PFSK-1 (cell line): ENCODE results near the gene CERS5.
A peak's percentile ranks its signal among the peaks of the same experiment; 100 is the strongest.

Experiments used
- FOXP2 ChIP-seq: optimal IDR thresholded peaks from 2 replicates; pipeline ENCODE3; 2011; ENCODE audit warnings: borderline replicate concordance, control low read depth, inconsistent platforms; ENCODE audit not compliant: insufficient read depth; ENCODE audit errors: extremely low read length, extremely low read depth
- POLR2AphosphoS5 ChIP-seq: IDR thresholded peaks from 2 replicates; pipeline ENCODE4 v1.6.1; 2012; ENCODE audit warnings: low read depth, mild to moderate bottlenecking, control low read depth, low read length, moderate library complexity
- SIN3A ChIP-seq: IDR thresholded peaks from 2 replicates; pipeline ENCODE4 v1.6.1; 2012; ENCODE audit warnings: mild to moderate bottlenecking, low read length, moderate library complexity, borderline replicate concordance; ENCODE audit not compliant: insufficient read depth
- TAF1 ChIP-seq: IDR thresholded peaks from 2 replicates; pipeline ENCODE4 v1.6.1; 2012; ENCODE audit warnings: low read length, control low read depth, borderline replicate concordance; ENCODE audit not compliant: insufficient read depth
- TF ChIP-seq, protein P1 (sequence below), 2 experiments: IDR thresholded peaks; 2 replicates each; pipeline versions ENCODE4 v1.6.1 to v1.8.0; 2011 to 2012; ENCODE audit warnings: low read depth in 2 of 2, low read length in 2 of 2, control low read depth in 1 of 2, inconsistent platforms in 1 of 2, mild to moderate bottlenecking in 1 of 2, moderate library complexity in 1 of 2; ENCODE audit not compliant: insufficient read depth in 1 of 2

The CERS5 gene

DNA sequence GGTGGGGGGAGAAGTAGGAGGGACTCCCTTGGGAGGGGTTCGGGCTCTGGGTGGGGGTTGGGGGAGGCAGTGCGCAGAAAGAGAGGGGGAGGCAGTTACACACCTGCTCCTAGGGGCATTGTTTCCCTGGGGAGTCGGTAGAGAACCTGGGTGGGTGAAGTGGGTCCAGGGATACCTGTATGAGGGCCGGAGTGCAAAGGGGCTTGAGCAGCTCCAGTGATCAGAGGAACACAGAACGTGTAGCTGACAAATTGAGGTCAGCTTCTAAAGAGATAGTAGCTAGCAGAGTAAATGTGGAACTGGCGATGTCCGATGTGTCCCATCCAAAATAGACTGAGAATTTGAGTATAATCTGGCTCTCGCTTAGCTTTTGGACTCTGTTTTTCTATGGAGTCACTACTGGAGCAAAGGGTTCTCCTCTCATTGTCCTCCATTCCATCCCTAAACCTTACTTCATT, 81.5 kb downstream of the CERS5 start:
- TF ChIP-seq FOXP2 (no peak), SIN3A (no peak), TAF1 (no peak), POLR2AphosphoS5 (no peak)
- TF ChIP-seq, protein P1, sequence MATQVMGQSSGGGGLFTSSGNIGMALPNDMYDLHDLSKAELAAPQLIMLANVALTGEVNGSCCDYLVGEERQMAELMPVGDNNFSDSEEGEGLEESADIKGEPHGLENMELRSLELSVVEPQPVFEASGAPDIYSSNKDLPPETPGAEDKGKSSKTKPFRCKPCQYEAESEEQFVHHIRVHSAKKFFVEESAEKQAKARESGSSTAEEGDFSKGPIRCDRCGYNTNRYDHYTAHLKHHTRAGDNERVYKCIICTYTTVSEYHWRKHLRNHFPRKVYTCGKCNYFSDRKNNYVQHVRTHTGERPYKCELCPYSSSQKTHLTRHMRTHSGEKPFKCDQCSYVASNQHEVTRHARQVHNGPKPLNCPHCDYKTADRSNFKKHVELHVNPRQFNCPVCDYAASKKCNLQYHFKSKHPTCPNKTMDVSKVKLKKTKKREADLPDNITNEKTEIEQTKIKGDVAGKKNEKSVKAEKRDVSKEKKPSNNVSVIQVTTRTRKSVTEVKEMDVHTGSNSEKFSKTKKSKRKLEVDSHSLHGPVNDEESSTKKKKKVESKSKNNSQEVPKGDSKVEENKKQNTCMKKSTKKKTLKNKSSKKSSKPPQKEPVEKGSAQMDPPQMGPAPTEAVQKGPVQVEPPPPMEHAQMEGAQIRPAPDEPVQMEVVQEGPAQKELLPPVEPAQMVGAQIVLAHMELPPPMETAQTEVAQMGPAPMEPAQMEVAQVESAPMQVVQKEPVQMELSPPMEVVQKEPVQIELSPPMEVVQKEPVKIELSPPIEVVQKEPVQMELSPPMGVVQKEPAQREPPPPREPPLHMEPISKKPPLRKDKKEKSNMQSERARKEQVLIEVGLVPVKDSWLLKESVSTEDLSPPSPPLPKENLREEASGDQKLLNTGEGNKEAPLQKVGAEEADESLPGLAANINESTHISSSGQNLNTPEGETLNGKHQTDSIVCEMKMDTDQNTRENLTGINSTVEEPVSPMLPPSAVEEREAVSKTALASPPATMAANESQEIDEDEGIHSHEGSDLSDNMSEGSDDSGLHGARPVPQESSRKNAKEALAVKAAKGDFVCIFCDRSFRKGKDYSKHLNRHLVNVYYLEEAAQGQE (IDR thresholded peaks at IDR 0.05; ENCODE audit: insufficient read depth in 1 of 2, low read depth in 2 of 2, low read length in 2 of 2): no peak

DNA sequence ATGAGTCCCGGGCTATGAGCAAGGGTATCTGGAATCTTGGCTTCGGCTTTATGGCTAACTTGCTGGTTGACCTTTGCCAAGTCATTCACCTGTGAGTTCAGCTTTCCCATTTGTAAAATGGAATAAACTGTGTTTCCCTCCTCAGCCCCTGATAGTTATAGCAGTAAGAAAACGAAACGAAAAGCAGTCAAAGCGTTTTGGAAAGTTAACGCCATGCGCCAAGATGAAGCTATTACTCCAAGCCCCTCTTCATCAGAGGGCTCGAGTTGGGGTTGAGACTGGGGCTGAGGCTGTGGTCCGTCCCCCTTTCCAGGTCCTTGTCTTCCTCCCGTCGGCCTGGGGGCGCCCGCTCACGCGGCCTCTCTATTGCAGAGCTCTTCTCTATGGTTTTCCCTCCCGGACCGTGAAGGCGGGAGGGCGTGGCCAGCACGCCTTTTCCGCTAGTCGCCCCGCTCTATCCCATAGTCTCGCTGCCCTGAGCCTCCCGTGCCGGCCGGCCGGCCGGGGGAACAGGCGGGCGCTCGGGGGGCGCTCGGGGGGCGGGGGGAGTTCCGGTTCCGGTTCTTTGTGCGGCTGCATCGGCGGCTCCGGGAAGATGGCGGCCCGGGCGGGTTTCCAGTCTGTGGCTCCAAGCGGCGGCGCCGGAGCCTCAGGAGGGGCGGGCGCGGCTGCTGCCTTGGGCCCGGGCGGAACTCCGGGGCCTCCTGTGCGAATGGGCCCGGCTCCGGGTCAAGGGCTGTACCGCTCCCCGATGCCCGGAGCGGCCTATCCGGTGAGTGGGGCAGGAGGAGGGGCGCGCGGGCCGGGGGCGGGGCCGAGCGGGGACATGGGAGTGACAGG, 82.2 kb downstream of the CERS5 start, which contains the start of gene SMARCD1:
SMARCD1 (plus strand) TSS at position 568 of the 840 bp plus-strand sequence; CDS start at position 596, 28 bp downstream.
- TF ChIP-seq, protein P1 (IDR thresholded peaks at IDR 0.05; ENCODE audit: insufficient read depth in 1 of 2, low read depth in 2 of 2, low read length in 2 of 2): 0 out of 4 replicates have a peak, but pooled peaks of 1 of the 2 experiments have one; percentile 37
- TF ChIP-seq TAF1 (peak; percentile 80; the same call in 1 of the 2 replicates), FOXP2 (peak; percentile 14), SIN3A (peak; percentile 31; the same call in 1 of the 2 replicates), POLR2AphosphoS5 (peak; percentile 44; the same call in 1 of the 2 replicates)

DNA sequence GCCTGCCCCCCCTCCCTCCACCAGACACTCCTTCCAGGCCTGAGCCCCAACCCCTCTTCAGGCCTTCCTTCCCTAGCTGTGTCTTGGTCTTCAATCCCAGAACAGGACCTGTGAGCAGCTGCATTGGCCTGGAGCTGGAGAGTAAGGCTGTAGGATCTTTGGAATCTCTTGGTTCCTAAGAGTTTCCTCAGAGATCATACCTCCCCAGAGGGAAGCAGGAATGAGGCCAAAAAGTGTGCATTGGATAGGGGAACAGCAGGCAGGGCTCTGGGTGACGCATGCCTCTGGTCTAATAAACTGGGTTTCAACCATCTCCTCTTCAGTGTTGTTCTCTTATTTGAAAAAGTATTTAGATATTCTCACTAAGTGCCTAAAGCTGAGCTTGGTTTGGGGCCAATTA, 83.9 kb downstream of the CERS5 start:
- TF ChIP-seq POLR2AphosphoS5 (no peak), SIN3A (no peak)

DNA sequence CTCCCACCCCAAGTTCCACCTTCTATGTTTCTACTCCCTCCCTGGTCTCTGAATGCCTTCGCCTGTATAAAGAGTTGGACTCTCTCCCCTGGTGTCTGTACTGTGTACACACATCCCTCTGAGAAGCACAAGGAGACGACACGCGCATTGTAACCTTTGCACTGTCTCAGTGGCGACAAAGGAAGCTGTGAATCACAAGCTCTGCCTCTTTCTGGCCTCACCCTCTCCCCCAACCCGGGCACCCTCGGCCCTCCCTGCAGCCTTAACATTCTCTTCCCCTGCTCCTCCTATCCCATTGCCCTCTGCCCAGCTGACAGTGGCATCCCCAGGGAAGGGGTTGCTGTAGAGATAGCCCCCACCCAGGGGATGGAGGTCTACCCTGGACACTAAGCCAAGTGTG, 84.5 kb downstream of the CERS5 start:
- no peak for TF ChIP-seq FOXP2
- TF ChIP-seq TAF1: no peak
- no peak for TF ChIP-seq SIN3A
- TF ChIP-seq, protein P1 (IDR thresholded peaks at IDR 0.05; ENCODE audit: insufficient read depth in 1 of 2, low read depth in 2 of 2, low read length in 2 of 2): no peak
- TF ChIP-seq POLR2AphosphoS5: no peak

DNA sequence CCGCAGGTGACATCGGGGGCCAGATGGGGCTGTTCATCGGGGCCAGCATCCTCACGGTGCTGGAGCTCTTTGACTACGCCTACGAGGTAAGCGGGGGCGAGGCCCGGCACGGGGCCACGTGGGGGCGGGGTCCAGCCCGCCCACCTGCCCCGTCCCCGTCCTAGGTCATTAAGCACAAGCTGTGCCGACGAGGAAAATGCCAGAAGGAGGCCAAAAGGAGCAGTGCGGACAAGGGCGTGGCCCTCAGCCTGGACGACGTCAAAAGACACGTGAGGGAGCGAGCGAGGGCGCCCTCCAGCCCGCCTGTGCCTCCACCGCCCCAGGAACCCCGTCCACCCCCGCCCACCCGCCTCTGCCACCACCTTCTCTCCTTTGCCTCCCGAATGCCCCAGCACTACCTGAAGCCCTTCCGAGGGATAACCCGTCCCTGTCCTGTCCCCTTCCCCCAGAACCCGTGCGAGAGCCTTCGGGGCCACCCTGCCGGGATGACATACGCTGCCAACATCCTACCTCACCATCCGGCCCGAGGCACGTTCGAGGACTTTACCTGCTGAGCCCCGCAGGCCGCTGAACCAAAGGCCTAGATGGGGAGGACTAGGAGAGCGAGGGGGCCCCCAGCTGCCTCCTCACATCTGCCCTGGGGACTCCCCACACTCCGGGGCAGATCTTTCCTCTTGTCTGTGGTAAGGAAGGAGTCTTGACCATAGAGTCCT, 85.9 kb downstream of the CERS5 start:
- TF ChIP-seq POLR2AphosphoS5 (no peak), TAF1 (no peak), FOXP2 (no peak), SIN3A (no peak)
- TF ChIP-seq, protein P1 (IDR thresholded peaks at IDR 0.05; ENCODE audit: insufficient read depth in 1 of 2, low read depth in 2 of 2, low read length in 2 of 2): no peak
